GM19240 (cell line): Measurements from ENCODE around the gene KLHDC1.
"Not testable (repeated sequence)": the region's sequence is repeated elsewhere in the genome, so short reads cannot be mapped to it uniquely, and the experiment has no call there.

ENCODE experiments used
- DNase-seq: peaks from one replicate; pipeline ENCODE4 v3.0.0; 2011; ENCODE audit warnings: low spot score; ENCODE audit not compliant: insufficient read length

KLHDC1 gene, protein sequence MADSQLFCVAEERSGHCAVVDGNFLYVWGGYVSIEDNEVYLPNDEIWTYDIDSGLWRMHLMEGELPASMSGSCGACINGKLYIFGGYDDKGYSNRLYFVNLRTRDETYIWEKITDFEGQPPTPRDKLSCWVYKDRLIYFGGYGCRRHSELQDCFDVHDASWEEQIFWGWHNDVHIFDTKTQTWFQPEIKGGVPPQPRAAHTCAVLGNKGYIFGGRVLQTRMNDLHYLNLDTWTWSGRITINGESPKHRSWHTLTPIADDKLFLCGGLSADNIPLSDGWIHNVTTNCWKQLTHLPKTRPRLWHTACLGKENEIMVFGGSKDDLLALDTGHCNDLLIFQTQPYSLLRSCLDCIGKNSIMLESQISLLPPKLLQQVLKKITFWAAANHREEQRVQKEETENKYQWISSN

DNA sequence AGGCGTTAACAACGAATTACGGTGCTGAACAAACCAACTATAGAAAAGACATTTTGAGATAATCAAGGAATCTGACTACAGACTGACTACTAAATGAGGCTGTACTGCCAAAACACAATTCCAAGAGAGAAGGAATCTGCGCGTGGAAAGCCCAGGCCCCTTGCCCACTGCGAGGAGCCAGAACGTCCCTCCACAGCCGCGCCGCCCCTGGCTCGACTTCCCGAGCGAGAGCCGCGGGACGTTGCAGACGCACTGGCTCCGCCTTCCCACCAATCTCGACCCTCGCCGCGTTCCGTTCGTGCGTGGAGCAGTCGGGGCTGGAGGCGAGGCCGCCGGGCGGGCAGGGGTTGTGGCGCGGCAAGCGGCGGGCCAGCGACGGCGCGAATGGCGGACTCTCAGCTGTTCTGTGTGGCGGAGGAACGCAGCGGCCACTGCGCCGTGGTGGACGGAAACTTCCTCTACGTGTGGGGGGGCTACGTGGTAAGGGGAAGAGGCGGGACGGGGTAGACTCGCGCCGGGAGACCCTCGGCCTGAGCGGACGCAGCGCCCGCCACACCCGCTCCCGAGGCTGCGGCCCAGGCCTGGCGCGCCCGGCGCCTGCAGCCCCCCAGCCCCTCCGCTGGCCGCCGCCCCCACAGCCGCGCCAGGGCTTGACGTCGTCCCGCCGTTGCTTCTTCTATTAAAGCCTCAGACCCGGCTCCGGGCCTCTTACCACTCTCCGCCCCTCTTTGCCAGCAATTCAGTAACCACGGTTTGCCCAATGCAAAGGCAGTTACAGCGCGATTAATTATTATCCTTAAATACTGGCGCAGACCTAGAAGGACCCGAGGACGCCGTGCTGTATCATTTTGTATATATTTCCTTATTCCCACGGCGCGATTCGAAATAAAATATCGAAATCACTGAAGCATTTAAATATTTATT lies at the start of gene KLHDC1:
Gene KLHDC1 (plus strand): TSS at position 310 of the 924 bp plus-strand sequence. CDS start 75 bp downstream, at position 385.
- peak; percentile 37 for DNase-seq

DNA sequence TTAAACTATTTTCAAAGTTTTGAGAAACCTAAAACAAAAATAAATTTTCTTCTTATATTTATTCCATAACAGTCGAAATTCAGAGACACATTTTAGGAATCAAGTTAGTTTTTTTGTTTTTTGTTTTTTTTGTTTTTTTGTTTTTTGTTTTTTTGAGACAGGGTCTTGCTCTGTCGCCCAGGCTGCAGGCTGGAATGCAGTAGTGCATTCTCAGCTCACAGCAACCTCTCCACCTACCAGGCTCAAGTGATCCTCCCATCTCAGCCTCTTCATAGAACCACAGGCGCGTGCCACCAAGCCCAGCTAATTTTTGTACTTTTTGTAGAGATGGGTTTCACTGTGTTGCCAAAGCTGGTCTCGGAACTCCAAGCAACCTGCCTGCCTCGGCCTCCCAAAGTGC lies 39.4 kb upstream of the KLHDC1 start:
- no peak for DNase-seq

DNA sequence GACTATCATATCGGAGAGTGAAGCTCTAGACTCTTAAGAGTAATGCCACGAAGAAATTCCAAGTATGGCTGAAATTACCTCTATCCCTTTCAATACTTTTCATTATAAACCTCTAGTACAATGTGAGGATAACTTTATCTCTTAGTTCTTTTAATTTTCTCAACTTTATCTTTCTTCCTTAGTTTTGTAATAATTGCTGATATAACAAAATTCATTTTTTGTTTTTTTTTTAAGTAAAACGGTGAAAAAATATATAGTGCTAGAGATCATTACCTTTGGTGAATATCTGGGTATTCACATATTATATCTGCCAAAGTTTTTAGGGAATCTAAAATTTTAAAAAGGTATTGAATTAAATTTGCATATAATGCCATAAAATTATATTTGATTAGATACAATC lies 38.4 kb upstream of the KLHDC1 start:
- no peak for DNase-seq

DNA sequence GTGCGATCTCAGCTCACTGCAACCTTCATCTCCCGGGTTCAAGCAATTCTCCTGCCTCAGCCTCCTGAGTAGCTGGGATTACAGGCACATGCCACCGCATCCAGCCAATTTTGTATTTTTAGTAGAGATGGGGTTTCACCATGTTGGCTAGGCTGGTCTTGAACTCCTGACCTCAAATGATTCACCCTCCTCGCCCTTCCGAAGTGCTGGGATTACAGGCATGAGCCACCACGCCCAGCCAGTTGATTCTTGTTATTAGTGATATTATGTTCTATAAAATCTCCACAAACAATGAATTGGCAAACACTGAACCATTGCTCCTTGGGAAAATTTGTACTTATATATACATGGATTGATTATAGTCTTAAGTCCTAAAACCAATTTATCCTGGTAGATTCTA lies 35.4 kb upstream of the KLHDC1 start:
- DNase-seq, result not testable (repeated sequence)

DNA sequence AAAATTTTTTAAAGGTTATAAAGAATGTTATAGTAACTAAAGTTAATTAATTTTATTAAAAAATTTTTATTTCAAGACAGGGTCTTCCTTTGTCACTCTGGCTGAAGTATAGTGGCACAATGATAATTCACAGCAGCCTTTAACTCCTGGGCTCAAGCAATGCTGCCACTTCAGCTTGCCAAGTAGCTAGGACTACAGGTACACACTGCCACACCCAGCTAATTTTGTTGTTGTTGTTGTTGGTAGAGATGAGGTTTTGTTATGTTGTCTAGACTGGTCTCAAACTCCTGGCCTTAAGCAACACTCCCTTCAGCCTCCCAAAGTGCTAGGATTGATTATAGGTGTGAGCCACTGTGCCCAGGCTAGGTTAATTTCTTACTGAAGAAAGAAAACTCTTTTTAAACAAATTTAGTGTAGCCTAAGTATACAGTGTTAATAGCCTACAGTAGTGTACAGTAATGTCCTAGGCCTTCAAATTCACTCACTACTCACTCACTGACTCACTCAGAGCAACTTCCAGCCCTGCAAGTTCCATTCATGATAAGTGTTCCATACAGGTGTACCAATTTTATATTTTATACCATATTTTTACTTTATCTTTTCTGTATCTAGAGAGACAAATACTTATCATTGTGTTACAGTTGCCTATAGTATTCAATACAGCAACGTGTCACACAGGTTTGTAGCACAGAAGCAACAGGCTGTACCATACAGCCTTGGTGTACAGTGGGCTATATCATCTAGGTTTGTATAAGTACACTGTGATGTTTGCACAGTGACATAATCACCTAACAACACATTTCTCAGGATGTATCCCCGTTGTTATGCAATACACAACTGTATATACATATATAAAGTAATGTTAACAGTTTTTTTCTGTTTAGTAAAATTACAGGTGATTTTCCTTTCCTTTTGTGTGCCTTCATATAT lies 33.1 kb upstream of the KLHDC1 start:
- DNase-seq, result no peak

DNA sequence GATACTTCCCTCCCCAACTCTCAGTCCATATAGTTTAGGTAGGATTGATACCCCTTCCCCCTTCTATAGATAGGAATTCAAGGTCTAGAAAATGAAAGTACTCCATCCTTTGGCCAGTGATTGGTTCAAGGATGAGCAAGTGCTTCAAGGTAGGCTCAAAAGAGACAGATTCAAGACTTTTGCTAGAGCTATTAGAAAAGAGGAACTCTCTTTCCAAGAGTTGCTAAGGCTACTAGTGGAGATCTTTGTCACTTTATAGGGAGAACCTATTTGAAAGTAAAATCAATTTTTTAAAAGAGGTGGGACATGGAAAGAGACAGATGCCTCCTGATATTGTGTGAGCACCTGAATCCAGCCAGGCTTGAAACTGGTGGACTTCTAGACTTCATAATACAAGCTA lies 22.4 kb upstream of the KLHDC1 start:
- DNase-seq, result no peak

DNA sequence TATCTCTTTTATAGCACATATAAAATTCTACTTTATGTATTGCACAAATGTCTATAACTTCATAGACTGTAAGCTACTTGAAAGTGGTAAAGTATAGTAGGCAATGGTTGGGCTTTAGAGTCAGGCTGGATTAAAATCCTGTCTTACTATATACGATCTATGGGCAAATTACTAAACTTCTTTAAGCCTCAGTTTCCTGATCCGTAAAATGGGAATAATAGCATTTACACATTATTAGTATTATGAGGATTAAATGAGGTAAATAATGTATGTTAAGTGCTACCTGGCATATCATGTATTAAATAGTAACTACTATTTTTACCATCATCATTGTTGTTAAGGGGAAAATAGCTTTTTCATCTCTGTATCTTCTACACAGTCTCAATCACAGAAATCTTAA lies 19.3 kb upstream of the KLHDC1 start:
- DNase-seq, result no peak

DNA sequence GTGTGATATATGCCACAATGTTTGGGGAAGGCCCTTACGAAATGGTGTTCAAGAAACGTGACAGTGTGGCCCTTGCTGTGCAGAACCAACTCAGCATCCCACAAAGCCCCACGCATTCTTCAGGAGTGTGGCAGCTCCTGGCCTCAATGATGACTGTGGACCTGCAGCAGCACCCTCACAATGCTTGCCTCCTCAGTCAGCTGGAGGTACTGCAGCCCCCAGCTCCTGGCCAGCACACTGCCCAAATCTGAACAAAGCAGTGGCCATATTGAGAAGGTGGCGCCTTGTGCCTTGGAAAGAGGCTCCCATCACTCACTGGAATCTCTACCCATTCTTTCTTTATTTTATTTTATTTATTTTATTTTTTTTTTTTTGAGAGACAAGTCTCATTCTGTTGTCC lies 15.3 kb upstream of the KLHDC1 start:
- no peak for DNase-seq

DNA sequence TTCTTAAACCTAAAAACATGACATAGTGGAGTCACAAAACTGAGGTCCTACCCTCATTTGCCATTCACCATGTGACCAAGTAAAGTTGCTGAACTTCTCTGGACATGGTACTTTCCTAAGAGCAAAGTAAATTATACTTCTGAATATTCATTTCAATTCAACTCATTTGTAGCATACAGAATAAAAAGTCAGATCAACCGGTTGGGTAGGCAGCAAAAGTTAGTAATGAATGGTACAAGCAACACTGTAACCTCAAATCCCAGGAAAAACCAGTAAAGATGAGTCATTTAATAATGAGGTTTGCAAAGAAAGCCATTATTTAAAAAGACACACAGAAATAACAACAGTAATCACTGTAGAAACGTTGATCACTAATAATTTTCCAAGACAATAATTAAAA lies 13.6 kb upstream of the KLHDC1 start:
- DNase-seq, result no peak

DNA sequence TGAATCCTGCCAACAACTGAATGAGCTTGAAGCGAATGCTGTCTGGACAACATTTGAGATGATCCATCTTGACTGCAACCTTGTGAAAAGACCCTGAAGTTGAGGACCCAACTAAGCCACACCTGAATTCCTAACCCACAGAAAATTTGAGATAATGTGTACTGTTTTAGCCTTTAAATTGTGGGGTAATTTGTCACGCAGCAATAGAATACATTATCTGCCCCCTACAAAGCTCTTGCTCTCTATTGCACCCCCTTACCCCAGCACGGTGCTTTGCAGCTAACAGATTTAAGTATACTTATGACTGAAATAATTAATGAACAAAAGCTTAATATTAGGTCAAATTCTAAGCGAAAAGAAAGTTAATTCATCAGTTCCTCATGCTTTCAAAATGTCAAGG lies 6.5 kb upstream of the KLHDC1 start:
- DNase-seq, result no peak

DNA sequence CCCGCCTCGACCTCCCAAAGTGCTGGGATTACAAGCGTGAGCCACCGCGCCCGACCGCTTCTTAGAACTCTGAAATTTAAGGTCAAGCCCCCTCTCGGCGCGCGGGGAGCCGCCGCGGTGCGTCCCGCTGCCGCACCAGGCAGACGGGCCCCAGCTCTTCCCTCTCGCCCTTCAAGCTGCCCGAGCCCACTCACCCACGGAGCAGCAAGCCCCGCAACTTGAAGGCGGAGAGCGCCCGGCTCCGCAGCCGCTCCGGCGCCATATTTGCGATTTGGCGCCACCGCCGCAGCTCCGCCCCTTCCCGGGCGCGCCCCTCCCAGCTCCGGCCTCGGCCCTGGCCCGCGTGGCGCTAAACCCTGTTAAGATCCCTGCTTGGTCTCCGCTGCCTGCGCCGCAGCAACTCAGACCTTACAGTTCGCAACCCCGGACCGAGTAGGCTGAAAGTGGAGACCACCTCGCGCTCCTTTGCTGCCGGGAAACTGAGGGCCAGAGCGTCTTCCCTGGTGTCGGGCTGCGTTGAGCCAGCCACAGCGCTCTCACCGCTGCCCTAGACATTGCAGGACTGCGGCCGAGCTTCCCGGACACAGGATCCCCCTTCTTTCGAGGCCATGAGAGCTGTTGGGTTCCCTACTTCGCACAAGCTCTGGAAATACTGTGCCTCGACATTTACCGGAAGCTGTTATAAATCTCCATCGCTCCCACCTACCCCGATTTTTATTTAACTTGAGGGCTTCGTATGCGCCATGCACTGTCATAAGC lies 4.8 kb upstream of the KLHDC1 start, which contains the start of gene POLE2:
Gene POLE2 (minus strand): TSS at position 273 of the 759 bp plus-strand sequence. CDS start 11 bp downstream, at position 262.
- DNase-seq, result peak; percentile 62

DNA sequence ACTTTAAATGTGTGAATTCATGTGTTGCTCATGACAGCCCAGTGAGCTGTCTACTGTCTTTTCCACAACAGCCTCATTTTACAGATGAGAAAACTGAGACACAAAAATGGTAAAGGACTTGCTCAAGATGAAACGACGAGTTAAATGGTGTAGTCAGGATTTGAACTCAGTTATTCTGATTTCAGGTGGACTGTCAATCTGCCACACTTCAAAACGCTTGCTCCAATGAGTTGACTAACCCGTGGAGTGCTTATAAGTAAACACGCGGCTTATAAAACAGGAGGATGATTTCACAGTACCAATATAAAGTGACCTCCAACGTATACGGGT lies 4.3 kb upstream of the KLHDC1 start:
- DNase-seq, result no peak

DNA sequence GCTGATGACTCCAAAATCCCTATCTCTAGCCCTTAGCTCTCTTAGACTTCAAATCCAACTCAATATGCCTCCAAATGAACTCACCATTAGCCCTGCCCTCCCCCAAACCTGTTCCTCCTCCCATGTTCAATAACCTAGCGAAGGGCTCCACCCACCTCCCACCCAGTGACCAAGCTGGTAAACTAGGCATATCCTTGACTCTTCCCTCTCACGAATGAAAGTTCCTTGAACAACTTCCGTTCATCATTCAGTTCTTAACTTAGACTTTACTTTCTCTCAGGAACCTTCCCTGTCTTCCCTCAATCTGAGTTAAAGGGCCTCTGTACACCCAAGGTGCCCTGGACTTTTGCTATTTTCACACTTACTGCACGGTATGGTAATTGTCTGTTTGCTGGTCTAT lies 1.9 kb upstream of the KLHDC1 start:
- DNase-seq, result no peak

DNA sequence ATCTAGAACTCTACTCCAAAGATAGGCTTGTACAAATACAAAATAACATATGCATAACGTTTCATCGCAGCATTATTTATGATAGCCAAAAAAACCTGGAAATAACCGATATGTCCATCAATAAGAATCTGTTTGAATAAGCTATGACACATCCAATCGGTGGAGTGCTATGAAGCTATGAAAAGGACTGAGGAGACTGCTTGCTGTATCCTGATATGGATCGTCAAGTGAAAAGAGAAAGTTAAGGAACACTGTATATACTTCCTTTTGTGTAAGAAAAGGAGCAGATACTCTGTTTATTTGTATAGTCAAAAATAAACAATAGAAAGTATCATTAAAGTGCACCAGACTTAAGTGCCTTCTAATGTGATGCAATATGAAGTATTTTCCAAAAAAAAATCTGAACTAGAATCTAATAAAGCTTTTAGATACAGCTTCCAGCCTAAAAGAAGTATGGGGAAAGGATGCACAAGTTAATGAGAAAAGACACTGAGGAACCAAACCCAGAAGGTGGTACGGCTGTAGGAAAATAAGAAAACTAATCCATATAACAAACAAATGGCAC lies 645 bp upstream of the KLHDC1 start:
- DNase-seq, result no peak

DNA sequence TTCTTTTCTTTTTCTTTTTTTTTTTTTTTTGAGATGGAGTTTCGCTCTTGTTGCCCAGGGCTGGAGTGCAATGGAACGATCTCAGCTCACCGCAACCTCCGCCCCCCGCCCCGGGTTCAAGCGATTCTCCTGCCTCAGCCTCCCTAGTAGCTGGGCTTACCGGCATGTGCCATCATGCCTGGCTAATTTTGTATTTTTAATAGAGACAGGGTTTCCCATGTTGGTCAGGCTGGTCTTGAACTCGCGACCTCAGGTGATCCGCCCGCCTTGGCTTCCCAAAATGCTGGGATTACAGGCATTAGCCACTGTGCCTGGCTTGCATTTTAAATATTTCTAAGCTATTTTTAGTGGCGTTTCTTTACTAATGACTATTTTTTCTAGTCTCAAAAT lies 810 bp downstream of the KLHDC1 start:
- not testable (repeated sequence) for DNase-seq

DNA sequence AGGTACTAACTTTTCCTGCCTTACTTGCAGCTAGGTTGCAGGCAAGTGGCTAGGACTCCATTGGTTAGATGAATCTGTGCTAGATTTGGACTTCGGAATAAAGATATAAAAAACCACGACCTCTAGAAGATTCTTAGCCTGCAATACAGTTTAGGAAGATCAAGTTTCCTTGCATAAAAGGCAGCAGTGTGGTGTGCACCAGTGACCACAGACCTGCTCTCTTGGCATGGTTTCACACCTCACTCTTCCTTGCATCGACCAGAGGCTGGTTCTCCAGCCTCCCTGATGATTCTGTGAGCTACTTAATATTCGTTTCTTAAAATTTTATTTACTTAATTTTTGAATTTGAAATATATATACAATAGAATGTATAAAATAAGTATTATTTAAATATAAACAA lies 9.8 kb downstream of the KLHDC1 start:
- DNase-seq, result no peak

DNA sequence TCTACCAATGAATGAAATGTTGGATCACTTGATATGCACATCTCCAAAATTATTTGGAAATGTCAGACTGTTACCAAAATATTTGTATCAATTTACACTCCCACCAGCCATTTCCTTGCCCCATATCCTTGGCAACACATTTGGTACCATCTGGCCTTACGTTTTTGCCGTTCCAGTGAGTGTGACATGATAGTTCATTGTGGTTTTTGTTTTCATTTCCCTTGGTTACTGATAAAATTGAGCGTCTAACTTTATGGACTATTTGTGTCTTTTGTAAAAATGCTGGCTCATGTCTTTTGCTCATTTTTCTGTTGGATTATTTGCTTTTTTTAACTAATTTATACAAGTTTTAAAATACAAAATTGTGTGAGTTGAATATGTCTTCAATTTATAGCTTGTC lies 11.0 kb downstream of the KLHDC1 start:
- no peak for DNase-seq

DNA sequence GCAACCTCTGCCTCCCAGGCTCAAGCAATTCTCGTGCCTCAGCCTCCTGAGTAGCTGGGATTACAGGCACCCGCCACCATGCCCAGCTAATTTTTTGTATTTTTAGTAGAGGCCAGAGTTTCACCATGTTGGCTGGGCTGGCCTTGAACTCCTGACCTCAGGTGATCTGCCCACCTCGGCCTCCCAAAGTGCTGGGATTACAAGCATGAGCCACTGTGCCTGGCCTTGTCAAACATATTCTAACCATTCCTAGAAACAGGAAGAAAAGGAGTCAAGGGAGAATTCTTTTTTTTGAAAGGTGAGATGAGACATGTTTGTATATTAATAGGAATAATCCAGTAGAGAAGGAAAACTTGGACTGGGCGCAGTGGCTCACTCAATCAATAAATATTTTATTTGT lies 11.6 kb downstream of the KLHDC1 start:
- not testable (repeated sequence) for DNase-seq

DNA sequence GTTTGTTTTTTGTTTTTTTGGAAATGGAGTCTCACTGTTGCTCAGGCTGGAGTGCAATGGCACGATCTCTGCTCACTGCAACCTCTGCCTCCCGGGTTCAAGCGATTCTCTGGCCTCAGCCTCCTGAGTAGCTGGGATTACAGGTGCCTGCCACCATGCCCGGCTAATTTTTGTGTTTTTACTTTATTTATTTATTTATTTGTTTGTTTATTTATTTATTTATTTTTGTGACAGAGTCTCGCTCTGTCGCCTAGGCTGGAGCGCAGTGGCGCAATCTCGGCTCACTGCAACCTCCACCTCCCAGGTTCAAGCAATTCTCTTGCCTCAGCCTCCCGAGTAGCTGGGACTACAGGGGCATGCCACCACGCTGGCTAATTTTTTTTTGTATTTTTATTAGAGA lies 18.1 kb downstream of the KLHDC1 start:
- DNase-seq, result not testable (repeated sequence)

DNA sequence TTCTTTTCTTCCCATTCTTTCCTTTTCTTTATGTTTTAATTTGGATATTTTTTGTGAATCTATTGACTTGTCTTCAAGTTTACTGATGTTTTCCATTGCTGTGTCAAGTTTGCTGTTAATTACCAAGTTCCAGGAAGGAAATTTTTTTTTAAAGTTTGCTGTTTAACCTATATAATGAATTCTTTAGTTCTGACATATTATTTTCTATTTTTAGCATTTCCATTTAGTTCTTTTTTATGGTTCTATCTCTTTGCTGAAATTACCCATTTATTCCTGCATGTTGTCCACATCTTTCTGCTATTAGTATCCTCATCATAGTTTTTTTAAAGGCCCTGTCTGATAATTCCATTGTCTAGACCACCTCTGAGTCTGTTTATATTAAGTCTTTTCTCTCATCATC lies 27.8 kb downstream of the KLHDC1 start:
- no peak for DNase-seq
